ENCODE data around the gene DPP10.

Gene DPP10

DNA sequence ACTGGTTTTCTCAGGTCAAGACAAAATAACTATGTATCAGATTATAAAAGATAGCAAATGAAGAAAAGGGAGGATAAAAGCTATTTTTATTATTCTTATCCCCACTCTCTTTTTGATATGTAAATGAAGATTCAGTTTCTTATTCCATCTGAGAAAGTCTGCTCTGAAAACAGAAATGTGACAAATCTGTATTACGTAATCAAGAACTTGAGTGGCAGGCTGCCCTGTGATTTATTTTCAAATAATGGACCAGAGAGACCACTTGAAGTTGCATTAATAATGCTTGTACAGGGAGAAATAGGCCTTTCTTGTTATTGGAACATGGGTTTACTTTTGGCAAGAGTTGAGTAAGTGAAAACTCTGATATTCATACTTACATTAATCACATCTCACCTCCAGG, 727.4 kb downstream of the DPP10 start:
- DNase-seq, result no peak
- intact Hi-C loops (cut with DNase I), result no loop called here

GRCh38 chr2:115171751-115172150, 729.3 kb downstream of the DPP10 start:
- DNase-seq, result no peak
- intact Hi-C loops (cut with DNase I), result no loop called here

- intact Hi-C loops (cut with DNase I), result no loop called here
- DNase-seq, result no peak
These were observed 732.2 kb downstream of the DPP10 start for GRCh38 chr2:115174651-115175050.

- intact Hi-C loops (cut with DNase I), result no loop called here
- no peak for DNase-seq
These were observed 740.7 kb downstream of the DPP10 start for GRCh38 chr2:115183144-115183543.

GRCh38 chr2:115190459-115190858, 748.0 kb downstream of the DPP10 start:
- DNase-seq, result no peak
- intact Hi-C loops (cut with DNase I), result no loop called here

DNA sequence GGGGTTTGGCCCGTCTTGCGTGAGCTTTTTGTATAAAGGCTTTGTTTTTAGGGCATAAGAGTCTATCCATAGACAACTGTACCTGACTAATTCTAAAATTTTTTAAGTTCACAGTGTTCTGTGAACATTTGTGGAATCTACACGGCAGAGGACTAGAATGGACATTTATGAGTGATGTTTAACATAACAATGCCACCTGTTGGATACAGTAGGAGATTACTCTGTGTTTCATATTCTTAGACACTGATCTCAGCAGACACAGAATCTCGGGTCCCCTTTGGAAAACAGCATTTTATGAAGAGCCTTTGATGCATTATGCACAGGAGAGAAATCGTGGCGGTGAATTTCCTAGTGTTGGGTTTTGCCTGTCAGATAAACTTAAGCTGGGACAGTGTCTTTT, 752.2 kb downstream of the DPP10 start:
- intact Hi-C loops (cut with DNase I), result no loop called here
- DNase-seq, result no peak

DNA sequence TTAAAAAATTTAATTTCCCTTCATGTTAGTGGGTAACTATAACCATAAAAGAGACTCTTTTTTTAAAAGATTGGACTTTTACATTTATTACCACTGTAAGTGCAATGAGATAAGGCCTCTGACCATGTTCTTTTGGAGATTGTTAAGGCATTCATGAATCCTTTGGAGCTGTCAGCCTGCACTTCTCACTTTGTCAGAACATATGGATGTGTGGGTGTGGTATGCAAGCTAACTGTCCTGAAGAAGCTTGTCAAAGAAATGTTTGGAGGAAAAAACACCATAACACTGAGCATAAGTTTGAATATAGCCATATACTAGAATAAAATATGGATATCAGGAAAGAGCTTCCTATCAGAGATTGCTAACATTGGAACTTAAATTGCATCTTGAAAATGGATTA, 754.1 kb downstream of the DPP10 start:
- peak in 1 of 10 donors; percentile 62 for DNase-seq
- intact Hi-C loops (cut with DNase I), result no loop called here

GRCh38 chr2:115199966-115200365, 757.5 kb downstream of the DPP10 start:
- DNase-seq, result no peak
- intact Hi-C loops (cut with DNase I), result no loop called here

GRCh38 chr2:115201386-115201785, 758.9 kb downstream of the DPP10 start:
- intact Hi-C loops (cut with DNase I), result no loop called here
- DNase-seq, result no peak

GRCh38 chr2:115208493-115209164, 766.2 kb downstream of the DPP10 start:
- no peak for DNase-seq
- intact Hi-C loops (cut with DNase I), result no loop called here

GRCh38 chr2:115214050-115214449, 771.6 kb downstream of the DPP10 start:
- DNase-seq, result no peak

DNA sequence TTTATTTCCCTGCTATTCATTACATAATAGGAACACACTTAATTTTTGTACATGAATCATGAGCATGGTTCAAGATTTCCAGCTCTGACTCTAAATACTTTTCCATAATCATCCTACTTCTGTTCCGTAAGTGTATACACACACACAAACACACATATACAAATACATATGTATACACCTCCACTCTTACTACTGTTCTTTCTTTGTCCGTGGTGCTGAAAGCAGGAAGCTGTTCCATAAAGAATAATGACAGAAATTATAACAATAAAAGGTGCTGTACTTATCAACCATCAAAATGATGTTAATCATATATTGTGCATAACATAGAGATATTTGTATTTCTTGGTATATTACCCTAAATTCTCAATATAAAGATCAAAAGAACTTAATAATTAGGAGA, 776.9 kb downstream of the DPP10 start:
- intact Hi-C loops (cut with DNase I), result no loop called here
- no peak for DNase-seq

More at GRCh38 chr2:115214050-115214449, 771.6 kb downstream of the DPP10 start:
- intact Hi-C loops (cut with DNase I), result no loop called here

DNA sequence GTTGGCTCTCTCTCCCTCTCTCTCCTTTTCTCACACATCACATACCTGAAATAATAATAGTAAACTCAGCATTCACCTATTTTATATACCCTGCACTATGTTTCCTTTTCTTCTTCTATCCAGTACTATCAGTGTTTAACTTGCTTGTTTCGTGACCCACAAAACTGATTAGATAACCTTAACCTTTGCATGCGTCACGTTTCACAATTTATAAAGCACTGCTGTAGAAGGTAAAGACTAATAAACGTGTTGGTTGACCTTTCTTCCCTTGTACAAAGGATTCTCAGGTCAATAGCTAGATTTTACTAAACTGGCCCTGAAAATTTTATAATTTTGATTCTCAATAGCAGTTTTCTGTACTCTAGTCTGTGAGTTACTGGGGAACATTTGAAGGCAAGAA, 791.7 kb downstream of the DPP10 start:
- intact Hi-C loops (cut with DNase I), result no loop called here
- no peak for DNase-seq

DNA sequence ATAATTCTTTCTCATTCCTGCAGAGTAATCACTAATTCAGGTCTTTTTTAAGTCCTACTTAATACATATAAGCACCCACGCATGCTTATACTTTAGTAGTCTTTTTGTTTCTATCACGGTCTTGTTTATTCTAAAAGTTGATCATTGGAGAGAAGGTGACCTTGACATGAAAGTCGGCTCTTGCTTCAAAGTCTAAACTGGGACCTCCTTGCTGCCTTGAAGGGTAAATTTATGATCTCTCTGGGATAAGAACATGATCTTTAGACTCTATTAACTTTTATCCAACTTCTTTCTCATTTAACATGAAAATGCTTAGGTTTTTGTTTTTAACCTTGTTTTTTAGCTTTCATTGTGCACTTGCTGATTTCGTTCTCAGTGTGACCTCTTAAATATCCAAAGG, 792.3 kb downstream of the DPP10 start:
- no peak for DNase-seq
- intact Hi-C loops (cut with DNase I), result no loop called here

GRCh38 chr2:115248066-115248465, 805.6 kb downstream of the DPP10 start:
- no peak for DNase-seq

DNA sequence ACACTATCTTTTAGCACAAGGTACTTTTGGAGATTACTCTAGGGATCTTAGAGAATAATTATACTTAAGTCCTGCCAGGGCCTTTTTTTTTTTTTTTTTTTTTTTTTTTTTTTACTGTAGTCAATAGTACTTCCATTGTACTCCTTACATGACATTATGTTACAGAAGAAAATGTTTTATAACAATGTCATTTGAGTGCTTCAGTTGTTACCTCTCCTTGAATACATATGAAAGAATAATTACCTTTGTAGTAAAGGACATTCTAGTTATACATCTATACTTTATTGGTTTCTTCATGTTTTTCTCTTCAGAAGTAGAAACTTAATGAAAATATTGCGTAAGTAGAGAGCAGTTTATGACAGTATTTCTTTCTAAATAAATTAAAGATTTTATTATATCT, 834.9 kb downstream of the DPP10 start:
- intact Hi-C loops (cut with DNase I), result no loop called here
- DNase-seq, result no peak

More at GRCh38 chr2:115248066-115248465, 805.6 kb downstream of the DPP10 start:
- intact Hi-C loops (cut with DNase I), result no loop called here

DNA sequence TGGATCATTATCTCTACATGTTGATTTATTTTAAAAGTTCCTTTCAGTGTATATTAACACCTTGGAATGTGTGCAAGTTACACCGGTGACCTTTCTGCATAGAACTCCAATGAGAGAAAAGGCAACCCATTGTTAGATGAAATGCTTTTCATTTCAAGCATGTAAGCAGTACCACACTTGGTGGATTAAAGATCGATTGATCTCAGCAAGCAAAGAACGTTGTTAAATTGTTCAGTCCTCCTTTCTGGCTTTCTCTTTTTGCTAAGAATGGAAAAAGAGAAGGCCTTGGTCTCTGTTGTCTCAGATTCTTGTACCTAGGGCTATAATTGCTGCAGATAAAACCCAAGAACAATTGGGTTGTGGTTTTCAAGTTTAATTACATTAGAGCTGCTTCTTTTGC, 843.0 kb downstream of the DPP10 start:
- intact Hi-C loops (cut with DNase I), result no loop called here
- DNase-seq, result no peak

DNA sequence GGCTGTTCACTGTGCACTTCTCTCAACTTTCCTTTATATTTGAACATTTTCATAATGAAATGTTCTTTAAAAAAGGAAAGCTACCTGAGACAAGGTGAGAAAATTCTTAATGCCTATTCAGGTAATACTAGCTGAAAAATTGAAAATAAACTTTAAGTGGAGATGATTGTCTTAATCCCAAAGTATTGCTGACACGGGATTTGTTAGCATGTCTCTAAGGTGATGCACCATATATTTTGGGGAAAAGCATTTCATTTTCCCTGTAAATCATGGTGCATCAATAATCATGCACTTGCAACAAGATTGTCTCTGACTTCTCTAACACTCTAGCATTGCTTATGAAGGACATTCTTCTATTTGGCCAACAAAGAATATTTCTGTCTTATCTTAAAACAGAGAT, 848.0 kb downstream of the DPP10 start:
- intact Hi-C loops (cut with DNase I), result no loop called here
- no peak for DNase-seq

DNA sequence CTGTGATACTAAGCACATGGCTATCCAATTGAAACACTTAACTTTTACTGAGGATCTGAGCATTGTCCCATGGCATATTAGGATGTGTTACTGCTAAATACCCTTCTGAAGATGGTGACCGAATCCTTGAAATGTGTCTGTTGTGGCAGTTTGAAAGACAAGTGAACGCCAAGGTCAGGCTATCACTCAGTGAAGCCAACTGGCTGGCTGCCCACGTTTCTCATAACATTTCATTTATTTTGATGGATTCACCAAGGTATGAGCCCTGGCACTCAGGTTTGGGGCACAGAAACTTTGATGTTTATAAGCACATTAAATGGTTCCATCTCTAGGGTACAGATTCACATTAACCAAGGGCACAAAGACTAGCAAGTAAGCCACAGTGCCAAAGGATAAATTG, 850.3 kb downstream of the DPP10 start:
- no peak for DNase-seq
- intact Hi-C loops (cut with DNase I), result no loop called here

- no peak for DNase-seq
- intact Hi-C loops (cut with DNase I), result no loop called here
These were observed 852.6 kb downstream of the DPP10 start for GRCh38 chr2:115294999-115295398.

DNA sequence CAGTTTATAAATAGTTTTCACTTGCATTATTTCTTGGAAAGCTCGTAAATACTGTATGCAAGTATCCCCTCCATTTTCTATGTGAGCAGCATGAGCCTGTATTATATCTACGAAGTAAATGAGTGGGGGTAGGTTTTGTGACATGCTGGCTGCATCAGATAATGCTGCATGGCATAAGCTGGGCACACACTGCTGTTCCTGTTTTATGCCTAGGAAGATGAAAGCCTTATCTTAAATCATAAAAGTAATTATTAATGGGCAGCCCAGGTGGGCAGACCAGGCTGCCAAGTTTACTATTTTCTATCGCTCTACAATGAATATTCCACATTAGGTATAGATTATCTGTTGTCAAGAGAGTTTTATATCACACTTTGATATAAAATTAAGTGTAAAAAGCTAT, 854.6 kb downstream of the DPP10 start:
- intact Hi-C loops (cut with DNase I), result no loop called here
- no peak for DNase-seq

DNA sequence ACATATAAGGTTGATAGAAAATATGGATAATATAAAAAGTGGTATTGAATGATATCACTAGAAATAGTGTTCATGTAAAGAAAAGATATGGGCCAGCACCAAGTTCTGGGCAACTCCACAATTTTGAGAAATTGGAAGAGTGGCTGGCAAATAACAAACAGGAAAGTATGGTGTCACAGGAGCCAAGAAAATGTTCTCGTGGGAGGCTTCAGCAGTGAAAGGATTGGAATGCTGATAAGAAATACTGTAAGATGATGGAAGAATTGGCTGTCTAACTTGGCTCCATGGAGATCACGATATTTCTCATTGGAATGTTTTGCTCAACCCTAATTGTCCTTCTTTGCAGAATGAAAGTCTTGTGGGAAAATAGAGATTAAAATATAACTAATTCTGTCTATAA, 856.8 kb downstream of the DPP10 start:
- no peak for DNase-seq

GRCh38 chr2:115305712-115306111, 863.3 kb downstream of the DPP10 start:
- DNase-seq, result no peak
- intact Hi-C loops (cut with DNase I), result no loop called here

More for the DNA sequence above, 856.8 kb downstream of the DPP10 start:
- intact Hi-C loops (cut with DNase I), result no loop called here
